Astrocyte (in vitro differentiated cells and primary cell): ENCODE results near the gene GNB1. TPM values are rescaled to one million over a fixed set of nuclear protein-coding genes. Genes with fewer than 3 reads are reported as not detected.

Source experiments
- DNase-seq: peaks from one replicate; pipeline ENCODE4 v3.0.0-alpha.2; 2010; ENCODE audit warnings: low read depth
- FAIRE-seq: peaks from 2 replicates; lab custom pipeline; 2011; peaks lifted over from hg19 to GRCh38; lab: Jason Lieb, UNC
- H2AFZ ChIP-seq: 2 replicates; pipeline ENCODE4 v1.6.0; 2012; ENCODE audit warnings: low read depth, low read length, inconsistent platforms
- H3K27ac ChIP-seq: 2 replicates; pipeline ENCODE4 v1.5.1; 2011; ENCODE audit warnings: low read depth, low read length, inconsistent platforms
- H3K27me3 ChIP-seq: 2 replicates; pipeline ENCODE4 v1.6.0; 2011; ENCODE audit warnings: low read length, inconsistent platforms; ENCODE audit not compliant: insufficient read depth
- H3K36me3 ChIP-seq: 2 replicates; pipeline ENCODE4 v1.5.1; 2011; ENCODE audit warnings: low read length, inconsistent platforms; ENCODE audit not compliant: insufficient read depth
- H3K4me1 ChIP-seq: 2 replicates; pipeline ENCODE4 v1.5.1; 2011; ENCODE audit warnings: low read length, inconsistent platforms; ENCODE audit not compliant: insufficient read depth
- H3K4me2 ChIP-seq: 2 replicates; pipeline ENCODE4 v1.6.0; 2012; ENCODE audit warnings: low read length, inconsistent platforms
- H3K4me3 ChIP-seq: 2 replicates; pipeline ENCODE4 v1.5.1; 2011; ENCODE audit warnings: low read depth, mild to moderate bottlenecking, low read length, inconsistent platforms; ENCODE audit not compliant: insufficient read depth
- H3K79me2 ChIP-seq: 2 replicates; pipeline ENCODE4 v1.6.0; 2012; ENCODE audit warnings: mild to moderate bottlenecking, low read length, inconsistent platforms; ENCODE audit not compliant: insufficient read depth
- H3K9ac ChIP-seq: 2 replicates; pipeline ENCODE4 v1.6.0; 2012; ENCODE audit warnings: mild to moderate bottlenecking, low read length, inconsistent platforms
- H3K9me3 ChIP-seq: 2 replicates; pipeline ENCODE4 v1.5.1; 2012; ENCODE audit warnings: low read depth, mild to moderate bottlenecking, low read length, inconsistent platforms; ENCODE audit not compliant: insufficient read depth
- H4K20me1 ChIP-seq: 2 replicates; pipeline ENCODE4 v1.6.0; 2012; ENCODE audit warnings: low read length, inconsistent platforms; ENCODE audit not compliant: insufficient read depth
- H3K27ac Mint-ChIP-seq: one replicate; pipeline ENCODE4 v1.8.0; 2021; ENCODE audit warnings: mild to moderate bottlenecking, mixed read lengths; ENCODE audit not compliant: unreplicated experiment
- H3K27me3 Mint-ChIP-seq: one replicate; pipeline ENCODE4 v1.8.0; 2021; ENCODE audit warnings: low read depth, mixed read lengths; ENCODE audit not compliant: unreplicated experiment
- H3K36me3 Mint-ChIP-seq: one replicate; pipeline ENCODE4 v1.8.0; 2021; ENCODE audit warnings: low read depth, mixed read lengths; ENCODE audit not compliant: unreplicated experiment
- H3K4me1 Mint-ChIP-seq: one replicate; pipeline ENCODE4 v1.8.0; 2021; ENCODE audit warnings: low read depth, mixed read lengths; ENCODE audit not compliant: unreplicated experiment
- H3K4me3 Mint-ChIP-seq: one replicate; pipeline ENCODE4 v1.8.0; 2021; ENCODE audit warnings: mild to moderate bottlenecking, moderate library complexity, mixed read lengths; ENCODE audit not compliant: unreplicated experiment
- H3K9me3 Mint-ChIP-seq: one replicate; pipeline ENCODE4 v1.8.0; 2021; ENCODE audit warnings: mild to moderate bottlenecking, mixed read lengths; ENCODE audit not compliant: unreplicated experiment
- CTCF ChIP-seq: IDR thresholded peaks from 2 replicates; pipeline ENCODE4 v1.5.1; 2011; ENCODE audit warnings: low read depth, mild to moderate bottlenecking, inconsistent platforms, low read length, moderate library complexity; ENCODE audit not compliant: insufficient read depth
- EZH2 ChIP-seq: IDR thresholded peaks from 2 replicates; pipeline ENCODE4 v1.6.1; 2012; ENCODE audit warnings: mild to moderate bottlenecking, low read length, inconsistent platforms; ENCODE audit not compliant: insufficient read depth
- total RNA-seq: library from RNA; stranded (reverse); gene quantifications from 2 replicates; pipeline ENCODE4 v1.2.1, GENCODE V29; 2021

The GNB1 gene
- total RNA-seq, 1 donor from 2014 or later: 602 TPM

DNA sequence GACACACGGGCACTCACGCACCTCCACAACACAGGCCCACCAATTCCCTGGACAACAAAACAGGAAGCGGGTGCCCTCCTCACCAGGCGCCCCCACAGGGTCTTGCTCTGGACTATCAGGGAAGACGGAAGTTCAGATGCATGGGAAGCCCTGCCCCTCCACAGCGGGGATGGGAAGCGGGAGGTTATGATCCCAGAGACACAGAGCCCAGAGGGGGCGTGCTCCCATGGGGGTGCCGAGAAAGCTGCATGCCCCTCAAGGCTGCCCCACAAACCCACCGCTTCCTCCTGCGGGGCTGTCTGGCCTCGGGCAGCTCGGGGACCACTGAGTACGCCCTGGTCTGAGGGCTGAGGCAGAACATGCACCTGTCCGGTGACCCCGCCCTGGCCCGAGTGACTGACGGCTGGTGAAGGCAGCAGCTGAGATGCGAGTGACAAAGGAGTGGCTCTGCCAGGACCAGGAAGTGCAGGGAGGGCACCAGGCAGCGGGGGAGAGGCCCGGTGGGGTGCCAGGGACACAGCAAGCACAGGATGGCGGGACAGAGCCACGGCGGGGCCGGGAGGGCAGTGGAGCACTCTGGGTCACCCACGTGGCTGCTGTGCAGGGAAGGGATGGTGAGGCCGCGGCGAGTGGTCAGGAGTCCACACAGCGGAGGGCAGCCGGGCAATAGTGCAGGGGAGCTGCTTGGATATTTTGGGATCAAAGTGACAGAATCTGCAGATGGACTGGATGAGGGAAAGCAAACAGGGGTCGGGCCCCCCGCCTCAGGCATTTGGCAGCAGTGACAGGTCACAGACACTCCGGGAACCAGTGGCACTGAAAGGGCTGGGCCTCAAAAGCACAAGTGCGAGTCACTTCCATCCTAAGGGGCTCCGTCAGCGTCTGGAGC lies 131.2 kb downstream of the GNB1 start:
- peaks cover 51% of the 10 kb centered on the region for H3K79me2 ChIP-seq
- peaks cover 7% of the 10 kb centered on the region for H3K36me3 ChIP-seq

DNA sequence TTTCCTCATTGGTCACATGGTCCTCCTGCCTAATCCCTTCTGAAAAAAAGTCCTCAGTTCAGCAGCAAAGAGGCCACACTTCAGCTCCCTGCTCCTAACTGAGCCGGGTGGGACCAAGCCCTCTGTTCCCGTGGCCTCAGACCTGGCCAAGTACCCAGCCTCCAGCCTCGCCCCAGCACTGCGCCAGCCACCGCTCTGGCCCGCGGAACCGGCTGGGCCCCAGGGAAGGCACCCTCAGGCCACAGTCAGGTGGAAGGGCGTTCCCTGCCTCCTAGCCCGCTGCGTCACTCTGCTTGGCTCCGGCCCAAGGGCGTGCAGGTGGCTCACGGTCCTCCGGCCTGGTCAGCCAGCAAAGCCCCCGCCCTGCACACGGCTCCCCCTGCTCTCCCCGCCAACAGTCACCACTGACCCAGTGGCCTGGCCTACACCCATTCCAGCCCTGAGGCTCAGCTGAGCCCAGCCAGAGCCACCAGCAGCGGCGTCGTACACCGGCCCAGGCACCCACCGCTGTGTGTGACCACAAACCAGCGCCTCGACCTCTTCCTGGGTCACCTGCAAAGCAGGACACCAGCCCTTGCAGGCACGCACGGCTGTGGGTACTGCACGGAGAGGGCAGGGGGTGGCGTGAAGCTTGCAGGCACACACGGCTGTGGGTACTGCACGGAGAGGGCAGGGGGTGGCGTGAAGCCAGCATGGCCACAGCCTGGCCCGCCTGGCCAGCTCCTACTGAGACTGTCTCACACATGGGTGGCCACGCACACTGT lies 132.0 kb downstream of the GNB1 start:
- Histone ChIP-seq H3K79me2 (peaks cover 46% of the 10 kb centered on the region), H3K4me1 (no peaks in the 10 kb centered on the region), H3K4me3 (no peak overlapping the region), H3K9ac (no peak overlapping the region), H3K27ac (no peak overlapping the region), H3K27me3 (no peaks in the 10 kb centered on the region), H4K20me1 (peaks cover 31% of the 10 kb centered on the region), H3K9me3 (no peaks in the 10 kb centered on the region), H2AFZ (no peak overlapping the region), H3K4me2 (no peak overlapping the region), H3K36me3 (peaks cover 7% of the 10 kb centered on the region)
- no peak for FAIRE-seq
- no peaks in the 10 kb centered on the region for H3K9me3 Mint-ChIP-seq
- no peak for DNase-seq
- no peaks in the 10 kb centered on the region for H3K27me3 Mint-ChIP-seq
- H3K36me3 Mint-ChIP-seq: peaks cover 20% of the 10 kb centered on the region
- H3K4me1 Mint-ChIP-seq: no peaks in the 10 kb centered on the region
- H3K27ac Mint-ChIP-seq: peak overlapping the region; percentile 34
- TF ChIP-seq CTCF: no peak
- no peak for TF ChIP-seq EZH2
- H3K4me3 Mint-ChIP-seq: no peak overlapping the region

More for the DNA sequence above, 131.2 kb downstream of the GNB1 start:
- peaks cover 37% of the 10 kb centered on the region for H4K20me1 ChIP-seq
- H3K4me1 ChIP-seq: no peaks in the 10 kb centered on the region
- H3K4me3 ChIP-seq: no peak overlapping the region
- no peak overlapping the region for H3K27ac Mint-ChIP-seq
- TF ChIP-seq EZH2: no peak
- TF ChIP-seq CTCF: no peak
- no peaks in the 10 kb centered on the region for H3K27me3 Mint-ChIP-seq
- H3K9me3 ChIP-seq: no peaks in the 10 kb centered on the region
- no peaks in the 10 kb centered on the region for H3K4me1 Mint-ChIP-seq
- no peaks in the 10 kb centered on the region for H3K9me3 Mint-ChIP-seq
- no peak overlapping the region for H2AFZ ChIP-seq
- H3K9ac ChIP-seq: no peak overlapping the region
- no peak for FAIRE-seq
- H3K4me3 Mint-ChIP-seq: no peak overlapping the region
- DNase-seq: no peak
- H3K36me3 Mint-ChIP-seq: peaks cover 19% of the 10 kb centered on the region
- H3K27ac ChIP-seq: no peak overlapping the region
- H3K27me3 ChIP-seq: no peaks in the 10 kb centered on the region
- H3K4me2 ChIP-seq: no peak overlapping the region
